ENCODE results near the gene SMAD5.

DNA sequence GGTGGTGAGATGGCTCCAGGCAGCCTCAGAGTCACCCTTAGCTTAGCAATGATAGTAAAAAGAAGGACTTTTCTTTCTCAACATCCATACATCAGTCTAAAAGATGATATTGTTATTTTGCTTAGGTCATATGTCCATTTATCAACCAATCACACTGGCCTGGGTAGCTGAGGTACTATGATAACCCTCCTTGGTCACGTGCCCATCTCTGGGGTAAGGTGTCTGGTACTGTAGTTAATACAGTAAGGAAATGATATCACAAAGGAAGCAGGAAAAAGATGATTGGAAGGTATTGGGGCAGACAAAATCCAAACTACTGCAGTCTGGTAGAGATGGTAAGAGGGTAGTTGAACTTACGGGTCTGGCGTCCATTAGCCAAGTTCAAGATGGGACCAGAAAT, 5.1 kb upstream of the SMAD5 start:
- TF ChIP-seq, protein P1, sequence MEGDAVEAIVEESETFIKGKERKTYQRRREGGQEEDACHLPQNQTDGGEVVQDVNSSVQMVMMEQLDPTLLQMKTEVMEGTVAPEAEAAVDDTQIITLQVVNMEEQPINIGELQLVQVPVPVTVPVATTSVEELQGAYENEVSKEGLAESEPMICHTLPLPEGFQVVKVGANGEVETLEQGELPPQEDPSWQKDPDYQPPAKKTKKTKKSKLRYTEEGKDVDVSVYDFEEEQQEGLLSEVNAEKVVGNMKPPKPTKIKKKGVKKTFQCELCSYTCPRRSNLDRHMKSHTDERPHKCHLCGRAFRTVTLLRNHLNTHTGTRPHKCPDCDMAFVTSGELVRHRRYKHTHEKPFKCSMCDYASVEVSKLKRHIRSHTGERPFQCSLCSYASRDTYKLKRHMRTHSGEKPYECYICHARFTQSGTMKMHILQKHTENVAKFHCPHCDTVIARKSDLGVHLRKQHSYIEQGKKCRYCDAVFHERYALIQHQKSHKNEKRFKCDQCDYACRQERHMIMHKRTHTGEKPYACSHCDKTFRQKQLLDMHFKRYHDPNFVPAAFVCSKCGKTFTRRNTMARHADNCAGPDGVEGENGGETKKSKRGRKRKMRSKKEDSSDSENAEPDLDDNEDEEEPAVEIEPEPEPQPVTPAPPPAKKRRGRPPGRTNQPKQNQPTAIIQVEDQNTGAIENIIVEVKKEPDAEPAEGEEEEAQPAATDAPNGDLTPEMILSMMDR (IDR thresholded peaks at IDR 0.05; ENCODE audit: insufficient read depth, low read depth, low read length) = no peak
- no peak for TF ChIP-seq EZH2 (IDR thresholded peaks at IDR 0.05; ENCODE audit: insufficient read depth, low read length)

Measured in astrocyte (in vitro differentiated cells and primary cell).